Measurements from ENCODE around the gene CDH24. TPM values are rescaled to one million over a fixed set of nuclear protein-coding genes. Genes with fewer than 3 reads are reported as not detected.

The CDH24 gene
- total and polyA plus RNA-seq, 2 of the 13 experiments (the other 11 are each of a cell fraction or from before 2014, with no cell fraction given) = 0.69 to 0.99 TPM

GRCh38 chr14:23006544-23007419, 50.5 kb downstream of the CDH24 start (continued):
- TF ChIP-seq ARID5B (CRISPR knock-in tag; IDR thresholded peaks at IDR 0.05) (peak; percentile 92), MIER3 (CRISPR knock-in tag; IDR thresholded peaks at IDR 0.05; ENCODE audit: borderline replicate concordance) (peak; percentile 95), LCORL (IDR thresholded peaks at IDR 0.05) (no peak), LCORL (CRISPR knock-in tag; IDR thresholded peaks at IDR 0.05) (peak; percentile 94), HMGA1 (CRISPR knock-in tag; conservative IDR thresholded peaks at IDR 0.05) (peak; percentile 62; the same call in 1 of the 2 replicates), GTF2F1 (IDR thresholded peaks at IDR 0.05; ENCODE audit: low read length) (peak; percentile 78), ZNF30 (CRISPR knock-in tag; IDR thresholded peaks at IDR 0.05) (peak; percentile 92; the same call in 1 of the 2 replicates), TP53 (CRISPR knock-in tag; conservative IDR thresholded peaks at IDR 0.05) (peak; percentile 92; the same call in 1 of the 2 replicates), ZNF281 (CRISPR knock-in tag; IDR thresholded peaks at IDR 0.05; ENCODE audit: borderline replicate concordance) (peak; percentile 87), TCF7 (IDR thresholded peaks at IDR 0.05; ENCODE audit: low read depth) (no peak), TCF7L2 (IDR thresholded peaks at IDR 0.05; ENCODE audit: low read depth, low read length) (no peak), ATF2 (CRISPR knock-in tag; IDR thresholded peaks at IDR 0.05) (peak; percentile 98), MXD4 (CRISPR knock-in tag; IDR thresholded peaks at IDR 0.05) (peak; percentile 99), ATF4 (CRISPR knock-in tag; IDR thresholded peaks at IDR 0.05) (peak in 1 of 2 experiments; percentile 92; a peak in 2 of 4 replicates), ZNF639 (CRISPR knock-in tag; conservative IDR thresholded peaks at IDR 0.05) (peak; percentile 98), SALL2 (CRISPR knock-in tag; IDR thresholded peaks at IDR 0.05) (peak; percentile 98), ZNF484 (CRISPR knock-in tag; IDR thresholded peaks at IDR 0.05; ENCODE audit: borderline replicate concordance, low read depth) (no peak; the same call in 1 of the 2 replicates), ZNF343 (CRISPR knock-in tag; IDR thresholded peaks at IDR 0.05) (peak; percentile 98; the same call in 1 of the 2 replicates), ZFP62 (CRISPR knock-in tag; IDR thresholded peaks at IDR 0.05) (no peak)
